Activated T-helper 9 cell treated with anti-CD3 and anti-CD28 coated beads, Interleukin-2, amount 50 U/mL, for 16 hours (primary cell): ENCODE measurements around the gene INTS1.

Source experiments
- DNase-seq: peaks from one replicate; pipeline ENCODE4 v3.0.0-alpha.2; 2020; ENCODE audit warnings: low read depth

The INTS1 gene

DNA sequence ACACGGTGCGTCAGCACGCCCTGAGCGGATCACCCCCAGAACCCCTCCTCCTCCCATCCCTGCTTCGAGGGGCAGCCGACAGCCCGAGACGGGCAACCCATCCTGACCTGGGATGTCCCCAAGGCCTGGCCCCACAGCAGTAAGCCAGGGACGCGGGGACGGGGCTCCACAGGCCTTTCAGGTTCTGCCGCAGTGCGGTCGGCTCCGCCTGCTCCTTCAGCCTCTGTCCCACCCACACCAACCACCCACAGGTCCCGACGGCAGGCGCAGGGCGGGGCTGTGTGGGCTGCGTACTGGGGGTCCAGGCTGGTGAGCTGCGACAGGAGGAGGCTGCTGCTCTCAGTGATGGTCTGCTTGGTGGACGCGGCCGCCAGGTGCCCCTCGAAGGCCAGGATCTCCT, 16.7 kb downstream of the INTS1 start:
- no peak for DNase-seq

DNA sequence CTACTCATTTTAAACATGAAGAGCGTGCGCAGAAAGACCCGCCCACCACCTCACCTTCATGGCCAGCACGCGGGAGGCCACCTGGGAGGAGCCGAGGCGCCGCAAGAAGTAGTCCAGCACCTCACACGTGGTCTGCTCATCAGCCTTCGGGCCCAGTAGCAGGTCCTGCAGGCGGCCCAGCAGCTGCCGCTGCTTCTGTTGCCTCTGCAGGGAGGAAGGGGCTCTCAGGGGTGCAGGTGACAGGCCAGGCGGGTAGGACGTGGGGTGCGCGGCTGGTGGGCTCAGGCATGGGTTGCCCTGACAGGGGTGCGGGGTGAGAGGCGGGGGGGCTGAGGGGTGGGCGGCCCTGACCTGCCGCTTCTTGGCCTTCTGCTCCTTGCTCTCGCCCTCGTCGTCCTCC, 17.6 kb downstream of the INTS1 start:
- no peak for DNase-seq

DNA sequence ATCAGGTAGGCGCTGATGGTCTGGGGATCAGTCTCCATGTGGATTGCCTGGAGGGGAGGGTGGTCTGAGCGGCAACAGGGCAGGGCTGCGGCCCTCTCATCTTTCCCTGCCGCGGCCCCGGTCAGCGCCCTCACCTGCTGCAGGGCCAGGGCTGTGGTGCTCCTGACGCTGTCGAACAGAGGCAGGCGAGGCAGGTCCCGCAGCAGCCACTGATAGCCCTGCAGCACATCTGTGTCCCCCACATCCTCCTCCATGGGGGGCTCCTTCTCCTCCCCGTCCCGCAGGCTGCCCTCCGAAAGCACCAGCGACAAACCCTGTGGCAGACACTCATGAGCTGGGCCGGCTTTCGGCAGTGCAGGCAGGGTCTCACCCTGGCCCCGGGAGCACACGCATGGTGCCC, 19.0 kb downstream of the INTS1 start:
- DNase-seq, result no peak

DNA sequence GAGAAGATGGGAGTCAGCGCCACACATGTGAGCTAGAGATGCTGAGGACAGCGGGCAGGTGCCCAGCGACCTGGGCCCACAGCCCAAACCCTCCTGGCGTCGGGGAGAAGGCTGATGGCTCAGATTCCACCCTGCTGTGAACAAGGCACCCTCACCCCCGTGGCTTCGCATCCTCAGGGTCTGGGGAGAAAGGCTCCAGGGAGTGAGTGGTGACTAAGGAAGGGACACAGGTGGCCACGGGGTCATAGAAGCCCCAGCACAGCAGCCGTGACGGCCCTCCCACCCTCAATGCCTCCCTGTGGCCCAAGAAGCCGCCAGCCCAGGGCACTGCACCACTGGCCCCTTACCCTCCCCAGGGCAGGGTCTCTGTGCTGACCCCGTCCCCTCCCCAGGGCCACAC, 19.6 kb downstream of the INTS1 start:
- DNase-seq, result no peak

DNA sequence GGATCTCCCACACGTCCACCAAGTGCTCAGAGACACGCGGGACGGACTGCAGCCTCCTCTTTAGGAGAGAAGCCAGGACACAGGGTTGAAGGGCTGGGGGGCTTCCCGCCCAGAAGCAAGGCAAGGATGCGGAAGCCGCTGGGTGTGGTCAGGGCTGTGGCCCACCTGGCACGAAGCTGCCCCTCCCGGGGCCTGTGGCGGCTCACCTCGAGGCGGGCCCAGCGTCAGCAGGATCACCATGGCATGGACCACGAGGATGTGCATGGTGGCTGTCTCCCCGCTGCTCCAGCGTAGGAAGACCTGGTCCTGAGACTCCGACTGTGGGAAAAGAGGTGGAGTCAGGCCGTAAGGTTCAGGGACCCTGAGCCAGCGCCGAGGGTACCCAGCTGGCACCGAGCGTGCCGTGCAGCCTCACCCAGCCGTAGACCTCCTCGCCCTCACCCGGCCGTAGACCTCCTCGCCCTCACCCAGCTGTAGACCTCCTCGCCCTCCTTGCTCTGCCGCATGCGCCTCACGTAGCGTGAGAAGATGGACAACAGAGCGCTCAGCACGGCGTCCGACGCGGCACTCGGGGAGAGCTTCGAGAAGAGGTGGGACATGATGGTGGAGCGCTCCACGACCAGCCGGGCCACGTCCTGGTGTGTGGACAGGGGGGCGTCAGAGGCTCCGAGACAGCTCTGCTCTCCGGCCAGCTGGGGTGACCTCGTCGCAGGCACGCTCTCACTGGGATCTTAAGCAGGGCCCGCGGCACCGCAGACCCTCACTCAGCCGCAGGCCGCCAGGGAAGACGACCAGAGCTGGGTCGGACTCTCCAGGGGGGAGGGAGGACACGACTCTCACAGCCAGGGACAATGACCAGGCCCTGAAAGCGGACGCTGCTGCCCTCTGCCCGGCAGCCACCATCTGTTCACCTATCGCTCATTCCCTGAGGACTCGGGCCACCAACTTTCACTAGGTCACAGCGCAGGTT, 20.4 kb downstream of the INTS1 start:
- DNase-seq, result no peak

DNA sequence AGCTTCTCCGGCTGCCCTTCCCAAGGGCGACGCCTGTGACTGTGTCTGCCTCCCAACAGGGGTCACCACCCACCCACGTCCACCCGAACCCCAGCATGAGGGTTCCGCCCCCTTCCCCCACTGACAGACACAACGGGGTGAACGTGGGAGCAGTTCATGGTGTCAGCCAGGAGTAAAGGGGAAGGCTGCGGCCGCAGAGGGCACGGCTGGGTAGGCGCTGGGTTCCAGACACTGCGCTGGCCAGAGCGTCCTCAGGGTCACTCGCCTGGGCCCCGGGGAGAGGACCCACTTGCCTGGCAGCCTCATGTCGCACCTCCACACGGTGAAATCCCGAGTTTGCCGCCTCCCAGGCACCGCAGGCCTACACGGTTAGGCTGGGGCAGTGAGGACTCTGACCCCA, 21.1 kb downstream of the INTS1 start:
- no peak for DNase-seq

DNA sequence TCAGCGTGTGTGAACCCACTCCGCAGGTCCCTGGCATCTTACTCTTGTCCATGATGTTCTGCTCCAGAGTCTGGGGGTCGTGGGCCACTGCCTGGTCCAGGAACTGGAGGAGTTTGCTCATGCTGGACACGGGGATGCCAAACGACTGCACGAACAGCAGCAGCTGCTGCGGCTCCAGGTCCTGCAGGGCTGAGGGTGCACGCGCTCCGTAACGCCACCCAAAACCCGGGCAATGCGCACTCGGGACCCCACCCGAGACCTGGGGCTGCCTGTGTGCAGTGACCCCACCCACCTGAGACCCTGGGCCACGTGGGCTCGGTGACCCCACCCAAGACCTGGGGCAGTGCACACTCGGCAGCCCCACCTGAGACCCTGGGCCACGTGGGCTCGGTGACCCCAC, 22.9 kb downstream of the INTS1 start:
- no peak for DNase-seq

DNA sequence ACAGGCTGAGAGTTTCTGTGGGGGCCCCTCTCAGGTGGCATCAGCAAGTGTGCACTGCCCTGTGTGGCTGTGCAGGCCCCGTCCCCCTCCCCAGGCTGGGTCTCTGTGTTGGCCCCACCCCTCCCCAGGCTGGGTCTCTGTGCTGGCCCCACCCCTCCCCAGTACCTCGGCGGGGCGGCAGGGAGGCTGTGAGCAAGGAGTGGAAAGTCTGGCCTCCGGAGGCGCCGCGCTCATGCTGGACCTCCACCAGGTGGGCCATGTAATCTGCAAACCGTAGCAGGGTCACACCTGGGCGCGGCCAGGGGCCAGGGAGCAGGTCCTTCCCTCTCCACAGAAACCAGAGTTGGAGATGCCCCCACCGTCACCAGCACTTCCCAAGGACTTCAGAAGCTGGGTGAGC, 23.5 kb downstream of the INTS1 start:
- no peak for DNase-seq

DNA sequence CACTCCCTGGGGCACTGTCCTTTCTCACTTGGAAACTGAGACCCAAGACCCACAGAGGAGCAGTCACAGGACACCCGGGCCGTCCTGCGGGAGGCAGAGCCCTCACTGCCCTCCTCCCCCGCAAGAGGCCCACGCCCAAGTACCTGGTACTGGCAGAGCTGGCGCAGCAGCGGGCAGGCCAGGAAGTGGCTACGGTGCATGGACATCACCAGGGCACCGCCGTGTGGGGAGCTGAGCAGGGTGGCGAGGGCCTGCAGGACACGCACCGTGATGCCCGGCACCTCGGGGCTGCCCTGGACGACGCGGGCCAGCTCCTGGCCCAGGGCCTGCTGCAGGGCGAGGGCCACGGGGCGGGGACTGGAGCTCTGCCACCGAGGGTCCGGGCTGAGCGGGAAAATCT, 24.9 kb downstream of the INTS1 start:
- no peak for DNase-seq

DNA sequence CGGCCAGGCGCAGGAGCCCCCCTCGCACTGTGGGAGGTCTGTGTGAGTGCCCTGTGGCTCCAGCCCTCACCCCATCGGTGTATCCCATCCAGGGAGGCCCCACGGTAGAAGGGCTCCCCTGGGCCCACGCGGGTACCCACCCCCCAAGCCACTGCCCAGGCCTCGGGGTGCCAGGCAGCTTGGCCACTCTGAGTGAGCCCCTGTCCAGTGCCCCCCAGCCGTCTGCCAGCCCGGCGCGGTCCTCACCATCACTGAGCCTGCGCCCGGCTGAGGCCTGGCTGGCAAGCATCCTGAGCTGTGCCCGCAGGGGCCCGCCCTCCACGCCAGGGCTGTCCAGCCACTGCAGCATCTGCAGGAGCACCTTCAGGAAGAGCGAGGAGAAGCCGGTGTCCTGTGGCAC, 25.7 kb downstream of the INTS1 start:
- no peak for DNase-seq

DNA sequence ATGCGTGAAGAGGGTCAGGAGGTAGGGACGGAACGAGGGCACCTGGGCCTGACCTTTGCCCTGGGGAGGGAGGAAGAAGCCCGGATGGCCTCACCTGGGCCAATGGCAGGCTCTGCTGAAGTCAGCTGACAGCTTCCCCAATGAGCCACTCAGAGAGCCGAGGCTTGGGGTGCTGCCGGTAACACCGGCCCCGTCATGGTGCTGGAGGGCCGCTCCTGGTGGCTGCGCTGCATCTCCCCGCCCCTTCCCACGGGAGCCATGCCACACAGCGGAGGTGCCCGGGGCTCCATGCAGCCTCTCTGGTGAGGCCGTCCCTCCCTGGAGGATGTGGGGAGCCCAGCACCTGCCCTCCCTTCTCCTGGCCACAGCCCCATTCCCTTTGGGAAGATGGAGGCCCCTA, 27.3 kb downstream of the INTS1 start:
- no peak for DNase-seq

DNA sequence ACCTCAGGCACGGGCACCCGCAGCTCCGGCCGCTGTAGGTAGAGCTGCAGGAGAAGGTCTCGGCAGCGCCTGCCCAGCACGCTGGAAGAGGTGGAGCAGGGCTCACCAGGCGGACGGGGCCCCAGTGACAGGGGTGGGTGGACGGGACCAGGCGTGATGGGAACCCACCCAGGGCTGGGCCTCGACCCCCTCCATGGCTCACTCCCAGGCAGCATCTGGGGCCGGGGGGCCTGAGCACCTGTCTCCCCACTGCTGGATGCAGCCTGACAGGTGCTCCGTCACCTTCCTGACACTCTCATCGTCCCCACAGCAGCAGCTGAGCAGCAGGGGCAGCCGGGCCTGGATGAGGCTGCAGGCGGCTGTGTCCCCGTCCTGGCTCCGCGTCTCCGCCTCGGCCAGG, 28.2 kb downstream of the INTS1 start:
- no peak for DNase-seq

DNA sequence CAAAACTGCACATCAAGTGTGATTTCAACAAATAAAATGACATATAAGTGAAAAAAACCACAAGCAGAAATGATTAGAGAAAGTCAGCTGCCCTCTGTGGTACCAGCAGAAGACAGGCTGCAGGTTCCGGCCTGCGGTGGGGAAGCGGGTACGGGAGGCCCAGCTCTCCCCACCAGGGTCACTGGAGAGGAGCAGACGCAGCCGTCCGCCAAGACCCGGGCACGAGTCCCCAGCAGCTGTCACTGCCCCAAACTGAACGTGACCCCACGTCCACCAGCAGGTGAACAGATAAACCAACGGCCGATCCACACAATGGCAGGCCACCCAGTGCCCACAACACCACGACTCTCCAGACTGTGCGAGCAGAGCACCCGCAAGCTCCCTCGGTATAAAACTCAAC, 28.8 kb downstream of the INTS1 start:
- DNase-seq, result no peak

DNA sequence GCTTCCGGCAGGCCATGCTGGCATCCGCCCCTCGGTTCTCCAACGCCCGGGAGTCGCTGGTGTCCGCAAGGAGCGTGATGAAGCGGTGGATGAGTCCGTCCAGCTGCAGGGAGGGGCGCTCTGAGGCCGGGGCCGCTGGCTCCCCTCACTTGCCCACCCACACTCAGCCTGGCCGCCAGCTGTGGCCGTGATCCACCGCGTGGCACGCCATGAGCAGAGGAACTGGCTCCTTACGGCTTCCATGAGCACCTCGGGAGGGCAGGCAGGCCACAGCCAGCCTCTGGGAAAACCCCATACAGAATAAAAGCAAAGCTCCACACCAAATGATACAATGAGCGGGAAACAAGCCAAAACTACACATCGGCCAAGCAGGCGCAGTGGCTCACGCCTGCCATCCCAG, 29.5 kb downstream of the INTS1 start:
- no peak for DNase-seq

DNA sequence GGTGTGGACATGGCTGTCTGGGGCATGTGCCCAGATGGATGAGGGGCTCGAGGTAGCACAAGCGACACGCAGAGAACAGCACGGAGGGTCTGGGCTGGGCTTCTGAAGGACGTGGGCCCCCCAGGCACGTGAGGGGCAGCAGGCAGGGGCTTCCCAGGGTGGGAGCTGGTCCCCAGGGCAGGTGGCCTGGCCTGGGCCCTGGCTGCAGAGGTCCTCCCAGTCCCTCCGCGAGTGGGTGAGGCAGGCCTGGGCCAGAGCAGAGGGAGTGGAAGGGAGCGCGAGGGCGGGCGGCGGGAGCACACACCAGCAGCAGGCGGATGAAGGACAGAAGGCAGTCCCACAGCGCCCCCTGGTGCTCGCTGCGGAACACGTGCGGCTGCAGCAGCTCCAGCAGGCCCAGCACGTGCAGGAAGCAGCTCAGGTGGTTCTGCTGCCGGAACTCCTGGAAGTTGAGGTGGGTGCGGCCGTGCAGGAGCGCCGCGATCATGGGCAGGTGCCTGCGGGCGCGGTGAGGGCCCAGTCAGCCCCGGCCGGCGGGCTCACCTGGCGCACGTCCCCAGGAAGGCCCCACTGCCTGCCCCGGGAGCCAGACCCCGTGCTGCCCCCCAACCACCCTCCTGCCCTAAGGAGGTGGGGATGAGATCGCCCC, 30.2 kb downstream of the INTS1 start:
- peak; percentile 77 for DNase-seq

DNA sequence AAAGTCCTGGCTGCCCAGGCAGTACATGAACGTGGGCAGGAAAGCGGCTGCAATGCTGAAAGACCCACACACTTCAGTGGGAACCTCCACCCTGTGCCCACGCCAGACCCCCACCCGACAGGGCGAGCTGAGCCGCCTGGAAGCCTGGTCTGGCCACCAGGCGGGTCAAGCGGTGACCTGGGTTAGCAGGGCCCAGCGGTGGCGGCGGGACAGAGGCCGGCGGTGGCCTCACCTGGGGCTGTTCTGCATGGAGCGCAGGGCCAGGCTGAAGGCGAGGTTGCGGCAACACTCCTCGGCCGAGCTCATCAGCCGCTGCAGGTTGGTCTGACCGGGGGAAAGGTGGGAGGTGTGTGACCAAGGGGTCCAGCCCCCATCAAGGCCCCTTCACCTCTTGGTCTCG, 33.3 kb downstream of the INTS1 start:
- DNase-seq, result no peak

DNA sequence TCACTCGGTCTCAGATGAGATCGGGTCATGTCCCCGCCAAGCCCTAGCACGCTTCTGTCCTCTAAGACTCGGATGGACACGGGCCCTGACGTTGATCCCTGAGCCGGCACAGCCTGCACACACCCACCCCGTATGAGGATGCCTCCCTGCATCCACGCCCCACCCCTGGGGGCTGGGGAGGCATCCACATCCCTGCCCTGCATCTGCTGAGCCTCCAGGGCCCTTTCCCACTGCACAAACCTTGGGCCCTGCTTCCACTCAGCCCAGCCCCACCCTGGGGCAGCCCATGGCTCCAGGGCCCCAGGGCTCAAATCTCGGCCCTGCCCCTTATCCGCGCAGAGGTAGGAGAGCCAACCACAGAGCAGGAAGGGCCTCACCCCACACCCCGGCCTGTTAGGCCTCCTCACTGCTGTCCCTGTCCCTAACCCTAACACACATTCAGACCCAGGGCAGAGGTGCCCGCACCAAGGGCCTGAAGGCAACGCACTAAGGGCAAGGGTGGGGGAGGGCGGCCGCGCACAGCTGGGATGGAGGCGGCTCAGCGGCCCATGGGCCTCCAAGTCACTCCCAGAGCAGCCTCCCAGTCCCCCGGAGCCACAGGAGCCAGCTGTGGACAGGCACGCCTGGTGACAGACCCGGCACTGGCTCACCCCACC, 35.4 kb downstream of the INTS1 start:
- DNase-seq, result no peak

DNA sequence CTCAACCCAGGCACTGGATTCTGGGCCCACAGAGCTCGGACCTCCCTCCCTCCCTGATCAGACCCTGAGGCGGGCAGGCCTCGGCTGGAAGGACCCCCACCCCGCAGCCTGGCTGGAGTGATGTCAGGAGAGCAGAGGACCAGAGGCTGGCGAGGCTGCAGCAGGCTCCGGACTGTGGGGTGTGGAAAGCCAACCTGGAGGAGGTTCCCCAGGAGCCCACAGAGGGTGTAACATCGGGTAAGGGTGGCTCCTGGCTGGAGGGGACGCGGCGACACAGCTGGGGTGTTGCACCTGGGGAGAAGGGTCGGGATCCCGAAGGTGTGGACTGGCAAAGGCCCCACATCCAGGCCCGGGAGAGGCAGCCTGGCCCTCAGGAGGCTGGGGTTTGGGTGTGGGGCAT, 36.0 kb downstream of the INTS1 start:
- no peak for DNase-seq

DNA sequence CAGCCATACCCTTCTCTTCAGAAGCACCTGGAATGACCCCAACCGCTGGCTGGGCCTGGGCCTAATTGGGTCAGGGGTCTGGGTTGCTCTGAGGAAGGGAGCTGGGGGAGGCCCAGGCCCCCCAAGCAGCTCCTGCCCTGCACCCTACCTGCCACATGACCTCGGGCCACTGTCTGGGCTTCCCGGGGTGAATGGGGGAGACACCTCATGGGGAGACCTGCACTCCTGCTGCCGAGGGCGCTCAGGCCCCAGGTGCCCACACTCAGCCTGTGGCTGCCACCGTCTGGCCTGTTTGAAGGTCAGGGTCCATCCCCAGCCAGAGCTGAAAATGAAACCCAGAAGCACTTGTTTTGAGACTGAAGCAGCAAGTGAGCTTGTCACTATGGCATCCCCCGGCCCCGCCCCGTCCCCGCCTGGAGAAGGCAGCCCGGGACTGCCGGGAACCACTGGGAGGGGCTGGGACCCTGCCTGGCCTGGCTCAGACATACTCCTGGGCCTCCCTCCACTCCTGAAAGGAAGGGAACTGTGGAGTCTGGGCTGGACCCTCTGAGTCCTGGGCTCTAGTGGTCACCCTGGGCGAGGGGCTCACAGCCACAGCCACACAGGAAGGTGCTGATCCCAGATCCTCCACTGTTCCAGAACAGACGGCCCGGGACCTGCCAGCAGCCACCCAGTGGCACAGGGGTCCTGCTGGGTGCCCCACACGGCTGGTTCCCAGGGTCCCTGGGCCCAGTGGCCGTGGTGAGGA, 37.5 kb downstream of the INTS1 start:
- no peak for DNase-seq

DNA sequence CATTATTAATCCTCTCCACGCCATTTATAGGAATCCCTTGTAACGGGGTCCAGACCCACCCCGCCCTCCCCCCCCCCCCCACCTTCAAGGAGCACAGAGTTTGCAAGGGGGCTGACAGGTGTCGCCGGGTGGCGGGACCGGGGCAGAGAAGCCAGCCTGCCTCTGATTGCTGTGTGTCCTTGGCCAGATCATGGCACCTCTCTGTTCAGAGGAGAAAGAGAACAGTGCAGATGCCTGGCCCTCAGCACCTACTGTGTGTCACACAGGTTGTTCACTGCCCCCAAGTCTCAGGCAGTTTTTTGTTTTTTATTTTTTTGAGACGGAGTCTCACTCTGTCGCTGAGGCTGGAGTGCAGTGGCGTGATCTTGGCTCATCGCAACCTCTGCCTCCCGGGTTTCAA, 39.5 kb downstream of the INTS1 start:
- DNase-seq, result no peak

DNA sequence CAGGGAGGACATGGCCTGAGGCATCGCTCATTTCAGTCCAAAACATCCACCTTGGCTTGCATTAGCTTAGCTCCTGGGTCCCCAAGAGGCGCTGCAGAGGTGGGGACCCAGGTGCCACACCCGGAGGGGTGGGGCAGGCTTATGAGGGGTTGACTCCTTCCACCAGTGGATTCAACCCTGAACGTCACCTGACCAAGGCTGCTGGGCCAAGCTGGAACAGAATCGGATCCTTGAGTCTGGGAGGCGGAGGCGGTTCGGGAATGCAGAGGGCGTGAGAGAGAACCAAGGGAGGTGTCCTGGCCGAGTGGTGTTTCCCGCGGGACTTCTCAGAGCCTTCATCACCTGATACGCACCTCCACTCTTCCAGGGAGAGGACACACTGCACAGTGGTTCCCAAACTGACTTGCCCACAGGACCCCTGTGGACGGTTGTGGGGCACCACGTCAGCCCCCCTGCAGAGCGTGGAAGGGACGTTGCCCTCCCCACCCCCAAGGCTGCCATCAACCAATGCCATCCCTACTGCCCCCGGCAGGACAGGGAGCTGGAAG, 40.4 kb downstream of the INTS1 start:
- no peak for DNase-seq
